HL-60 (cell line): ENCODE results near the gene FGF18.
"Not testable (repeated sequence)": the region's sequence is repeated elsewhere in the genome, so short reads cannot be mapped to it uniquely, and the experiment has no call there.

Source experiments
- GABPA ChIP-seq: IDR thresholded peaks from 2 replicates; pipeline ENCODE4 v1.6.1; 2012; ENCODE audit warnings: low read depth
- POLR2AphosphoS5 ChIP-seq: IDR thresholded peaks from 2 replicates; pipeline ENCODE4 v1.6.1; 2012; ENCODE audit warnings: low read depth
- SPI1 ChIP-seq: IDR thresholded peaks from 2 replicates; pipeline ENCODE4 v1.6.1; 2012; ENCODE audit warnings: low read depth, mild to moderate bottlenecking, borderline replicate concordance
- TF ChIP-seq, protein P1 (sequence below): IDR thresholded peaks from one replicate; pipeline ENCODE4 v1.5.1; 2011; ENCODE audit warnings: low read length, control low read depth, inconsistent platforms; ENCODE audit not compliant: insufficient read depth
- TF ChIP-seq, protein P2 (sequence below): IDR thresholded peaks from 2 replicates; pipeline ENCODE4 v1.6.1; 2012; ENCODE audit warnings: low read depth; ENCODE audit not compliant: insufficient replicate concordance

DNA sequence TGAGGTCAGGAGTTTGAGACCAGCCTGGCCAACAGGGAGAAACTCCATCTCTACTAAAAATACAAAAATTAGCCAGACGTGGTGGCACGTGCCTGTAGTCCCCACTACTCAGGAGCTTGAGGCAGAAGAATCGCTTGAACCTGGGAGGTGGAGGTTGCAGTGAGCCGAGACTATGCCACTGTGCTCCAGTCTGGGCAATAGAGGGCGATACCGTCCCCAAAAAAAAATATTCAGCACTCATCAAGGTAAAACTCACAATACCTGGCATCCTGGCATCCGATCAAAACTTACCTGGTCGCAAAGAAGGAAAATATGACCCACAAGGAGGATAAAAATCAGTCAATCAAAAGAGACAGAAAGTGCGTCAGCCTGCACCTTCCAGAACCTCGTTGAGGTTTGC, 48.6 kb upstream of the FGF18 start:
- TF ChIP-seq, protein P1, sequence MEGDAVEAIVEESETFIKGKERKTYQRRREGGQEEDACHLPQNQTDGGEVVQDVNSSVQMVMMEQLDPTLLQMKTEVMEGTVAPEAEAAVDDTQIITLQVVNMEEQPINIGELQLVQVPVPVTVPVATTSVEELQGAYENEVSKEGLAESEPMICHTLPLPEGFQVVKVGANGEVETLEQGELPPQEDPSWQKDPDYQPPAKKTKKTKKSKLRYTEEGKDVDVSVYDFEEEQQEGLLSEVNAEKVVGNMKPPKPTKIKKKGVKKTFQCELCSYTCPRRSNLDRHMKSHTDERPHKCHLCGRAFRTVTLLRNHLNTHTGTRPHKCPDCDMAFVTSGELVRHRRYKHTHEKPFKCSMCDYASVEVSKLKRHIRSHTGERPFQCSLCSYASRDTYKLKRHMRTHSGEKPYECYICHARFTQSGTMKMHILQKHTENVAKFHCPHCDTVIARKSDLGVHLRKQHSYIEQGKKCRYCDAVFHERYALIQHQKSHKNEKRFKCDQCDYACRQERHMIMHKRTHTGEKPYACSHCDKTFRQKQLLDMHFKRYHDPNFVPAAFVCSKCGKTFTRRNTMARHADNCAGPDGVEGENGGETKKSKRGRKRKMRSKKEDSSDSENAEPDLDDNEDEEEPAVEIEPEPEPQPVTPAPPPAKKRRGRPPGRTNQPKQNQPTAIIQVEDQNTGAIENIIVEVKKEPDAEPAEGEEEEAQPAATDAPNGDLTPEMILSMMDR: not testable (repeated sequence)
- TF ChIP-seq POLR2AphosphoS5, GABPA, SPI1: not testable (repeated sequence)
- TF ChIP-seq, protein P2, sequence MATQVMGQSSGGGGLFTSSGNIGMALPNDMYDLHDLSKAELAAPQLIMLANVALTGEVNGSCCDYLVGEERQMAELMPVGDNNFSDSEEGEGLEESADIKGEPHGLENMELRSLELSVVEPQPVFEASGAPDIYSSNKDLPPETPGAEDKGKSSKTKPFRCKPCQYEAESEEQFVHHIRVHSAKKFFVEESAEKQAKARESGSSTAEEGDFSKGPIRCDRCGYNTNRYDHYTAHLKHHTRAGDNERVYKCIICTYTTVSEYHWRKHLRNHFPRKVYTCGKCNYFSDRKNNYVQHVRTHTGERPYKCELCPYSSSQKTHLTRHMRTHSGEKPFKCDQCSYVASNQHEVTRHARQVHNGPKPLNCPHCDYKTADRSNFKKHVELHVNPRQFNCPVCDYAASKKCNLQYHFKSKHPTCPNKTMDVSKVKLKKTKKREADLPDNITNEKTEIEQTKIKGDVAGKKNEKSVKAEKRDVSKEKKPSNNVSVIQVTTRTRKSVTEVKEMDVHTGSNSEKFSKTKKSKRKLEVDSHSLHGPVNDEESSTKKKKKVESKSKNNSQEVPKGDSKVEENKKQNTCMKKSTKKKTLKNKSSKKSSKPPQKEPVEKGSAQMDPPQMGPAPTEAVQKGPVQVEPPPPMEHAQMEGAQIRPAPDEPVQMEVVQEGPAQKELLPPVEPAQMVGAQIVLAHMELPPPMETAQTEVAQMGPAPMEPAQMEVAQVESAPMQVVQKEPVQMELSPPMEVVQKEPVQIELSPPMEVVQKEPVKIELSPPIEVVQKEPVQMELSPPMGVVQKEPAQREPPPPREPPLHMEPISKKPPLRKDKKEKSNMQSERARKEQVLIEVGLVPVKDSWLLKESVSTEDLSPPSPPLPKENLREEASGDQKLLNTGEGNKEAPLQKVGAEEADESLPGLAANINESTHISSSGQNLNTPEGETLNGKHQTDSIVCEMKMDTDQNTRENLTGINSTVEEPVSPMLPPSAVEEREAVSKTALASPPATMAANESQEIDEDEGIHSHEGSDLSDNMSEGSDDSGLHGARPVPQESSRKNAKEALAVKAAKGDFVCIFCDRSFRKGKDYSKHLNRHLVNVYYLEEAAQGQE: not testable (repeated sequence)
